SK-N-SH treated with all-trans-retinoic acid at 6 μM for 48 hours (cell line): Measurements from ENCODE around the gene PDPR.
"Not testable (repeated sequence)": the region's sequence is repeated elsewhere in the genome, so short reads cannot be mapped to it uniquely, and the experiment has no call there.

ENCODE experiments used
- ATAC-seq: fragments of 200-7000 bp; cut with Tn5 transposase; 3 replicates; pipeline ENCODE4 v1.9.1; 2020; ENCODE audit warnings: mild to moderate bottlenecking, moderate library complexity
- ZFP3 ChIP-seq: fragments of 250-450 bp; sonication (Bioruptor Pico); IDR thresholded peaks from 2 replicates; pipeline ENCODE4 v1.5.0; 2020; ENCODE audit warnings: mild to moderate bottlenecking, moderate library complexity

PDPR gene

DNA sequence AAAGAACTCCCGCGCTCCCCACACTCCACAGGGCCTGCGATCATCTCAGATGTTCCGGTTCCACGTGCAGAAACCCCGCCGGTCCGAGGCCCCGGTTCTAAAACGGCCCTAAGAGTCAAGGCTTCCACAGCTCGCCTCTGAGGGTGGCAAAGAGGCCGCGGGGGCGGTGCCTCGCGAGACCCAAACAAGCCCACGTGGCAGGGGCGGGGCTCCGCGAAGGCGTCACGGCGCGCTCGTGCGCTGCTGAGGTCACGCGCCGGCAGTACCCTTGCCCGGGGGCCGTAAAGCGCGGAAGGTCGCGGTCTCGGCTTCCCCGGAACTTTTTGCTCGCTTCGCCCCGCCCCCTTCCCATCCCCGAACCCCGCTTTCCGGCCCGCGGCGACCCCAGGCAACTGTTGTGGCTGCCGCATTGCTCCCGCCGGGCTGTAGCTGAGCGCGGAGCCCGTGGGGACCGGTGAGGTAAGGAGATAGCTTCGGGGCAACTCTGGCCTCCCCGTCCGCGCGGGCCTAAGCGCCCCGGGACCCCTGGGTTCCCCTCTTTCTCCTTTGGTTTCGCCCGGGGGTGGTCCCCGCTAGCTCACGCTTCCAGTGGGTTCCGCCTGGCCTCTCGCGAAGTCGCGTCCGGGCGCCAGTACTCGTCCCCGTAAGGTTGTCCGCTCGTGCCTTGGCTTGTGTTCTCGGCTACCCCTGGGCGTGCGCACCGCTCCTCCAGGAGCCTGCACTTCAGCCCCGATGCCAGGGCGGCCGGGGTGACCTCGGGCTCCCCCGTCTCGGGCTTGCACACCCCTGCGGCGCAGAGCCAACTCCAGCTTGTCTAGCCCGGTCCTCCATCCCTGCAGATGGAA, at the start of gene PDPR:
TSS of gene PDPR (plus strand) at position 351 of the 845 bp plus-strand sequence. CDS start 6,161 bp downstream, outside the sequence.
- ATAC-seq, result peak; percentile 96

DNA sequence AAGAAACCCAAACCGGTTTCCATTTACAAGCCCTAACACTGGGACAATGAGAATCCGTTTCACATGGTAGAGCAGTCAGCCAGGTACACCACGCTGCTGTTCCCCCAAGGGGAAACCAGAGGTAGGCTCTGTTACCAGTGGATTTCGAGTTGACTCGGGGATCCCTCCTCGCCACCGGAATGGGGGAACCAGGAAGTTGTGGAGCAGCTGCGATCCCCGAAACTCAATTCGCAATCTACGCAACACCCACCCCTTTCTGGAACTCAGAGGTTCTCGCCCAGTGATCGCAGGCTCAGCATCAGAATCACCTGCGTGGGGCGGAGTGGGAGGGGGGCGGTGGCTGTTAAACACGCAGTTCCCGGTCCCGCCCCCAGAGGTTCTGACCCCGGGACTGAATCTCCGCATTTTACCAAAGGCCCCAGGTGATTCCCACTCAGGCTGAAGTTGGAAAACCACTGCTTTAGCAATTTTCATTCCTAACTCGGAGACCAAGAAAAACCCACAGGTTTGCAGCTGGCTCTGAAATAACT, 49.2 kb upstream of the PDPR start:
- ATAC-seq, result peak; percentile 15

- ATAC-seq, result peak; percentile 66
These were observed 48.8 kb upstream of the PDPR start for GRCh38 chr16:70065376-70065745.

GRCh38 chr16:70065746-70066658, 48.1 kb upstream of the PDPR start:
- ATAC-seq, result peak; percentile 93
- TF ChIP-seq ZFP3 (CRISPR knock-in tag), result peak; percentile 19; the same call in 1 of the 2 replicates

- not testable (repeated sequence) for ATAC-seq
These were observed 47.4 kb upstream of the PDPR start for GRCh38 chr16:70066751-70067150.

DNA sequence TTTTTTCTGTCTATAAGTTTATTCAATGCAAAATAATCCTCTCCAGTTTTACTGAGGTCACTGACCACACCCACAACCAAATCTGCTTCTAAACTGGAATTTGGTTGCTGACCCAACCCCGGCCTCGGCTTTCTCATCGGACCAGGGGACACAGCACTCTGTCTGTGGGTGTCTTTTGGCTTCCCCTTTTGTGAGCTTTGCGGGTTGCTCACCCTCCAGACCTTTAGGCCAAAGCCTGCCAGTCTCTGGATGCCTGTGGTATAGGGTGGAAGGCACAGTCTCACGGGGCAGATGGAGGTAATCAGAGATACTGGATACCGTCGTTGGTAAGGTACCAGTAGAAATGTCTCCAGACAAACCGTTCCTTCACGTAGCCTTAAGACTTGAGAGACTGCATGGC, 35.1 kb upstream of the PDPR start:
- not testable (repeated sequence) for ATAC-seq

GRCh38 chr16:70081219-70081618, 32.9 kb upstream of the PDPR start:
- not testable (repeated sequence) for ATAC-seq

DNA sequence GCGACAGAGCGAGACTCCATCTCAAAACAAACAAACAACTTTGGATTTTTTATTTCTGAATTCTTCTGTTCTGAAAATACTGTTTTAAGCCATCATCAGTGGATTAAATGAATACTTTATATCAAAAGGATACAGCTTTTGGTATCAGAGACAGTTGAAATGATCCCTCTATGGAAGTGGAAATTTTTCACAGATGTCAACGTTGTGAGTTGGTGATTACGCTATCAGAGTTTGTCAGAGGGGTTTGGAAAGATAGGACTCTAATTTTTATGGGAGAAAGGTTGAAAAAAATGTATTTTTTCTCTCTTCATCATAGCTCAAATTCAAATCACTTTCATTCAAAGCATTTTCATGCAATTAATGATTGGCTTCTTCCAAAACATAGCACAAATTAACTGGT, 30.2 kb upstream of the PDPR start:
- ATAC-seq, result not testable (repeated sequence)

DNA sequence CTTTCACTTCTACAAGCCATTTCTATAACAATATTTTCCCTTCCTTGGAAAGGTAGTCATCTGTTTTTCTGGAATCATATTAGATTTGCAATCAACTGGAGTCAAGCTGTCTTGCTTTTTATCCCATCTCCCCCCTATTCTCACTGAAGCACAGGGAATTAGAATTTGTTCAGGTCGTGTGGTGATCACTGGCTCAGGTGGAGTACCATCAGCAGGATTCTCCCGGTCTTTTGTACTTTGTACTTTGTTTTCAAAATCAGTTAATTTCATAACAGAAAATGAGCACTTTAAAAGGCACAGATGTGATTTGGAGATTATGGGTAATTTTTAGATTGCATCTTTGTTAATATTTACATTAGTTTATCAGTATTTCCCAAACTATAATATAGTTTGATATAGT, 26.0 kb upstream of the PDPR start:
- not testable (repeated sequence) for ATAC-seq

- not testable (repeated sequence) for ATAC-seq
These were observed 25.3 kb upstream of the PDPR start for GRCh38 chr16:70088877-70089276.

DNA sequence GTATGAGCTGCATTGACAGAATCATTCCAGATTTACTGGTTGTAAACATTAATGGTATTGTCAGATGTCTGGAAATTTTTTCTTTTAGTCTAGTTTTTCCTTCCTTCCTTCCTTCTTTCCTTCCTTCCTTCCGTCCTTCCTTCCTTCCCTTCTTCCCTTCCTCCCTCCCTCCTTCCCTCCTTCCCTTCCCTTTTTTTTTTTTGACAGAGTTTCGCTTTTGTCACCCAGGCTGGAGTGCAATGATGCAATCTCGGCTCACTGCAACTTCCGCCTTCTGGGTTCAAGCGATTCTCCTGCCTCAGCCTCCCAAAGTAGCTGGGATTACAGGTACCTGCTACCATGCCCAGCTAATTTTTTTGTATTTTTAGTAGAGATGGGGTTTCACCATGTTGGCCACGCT, 24.8 kb upstream of the PDPR start:
- not testable (repeated sequence) for ATAC-seq

GRCh38 chr16:70091104-70091503, 23.0 kb upstream of the PDPR start:
- not testable (repeated sequence) for ATAC-seq

GRCh38 chr16:70094096-70094495, 20.0 kb upstream of the PDPR start:
- not testable (repeated sequence) for ATAC-seq

DNA sequence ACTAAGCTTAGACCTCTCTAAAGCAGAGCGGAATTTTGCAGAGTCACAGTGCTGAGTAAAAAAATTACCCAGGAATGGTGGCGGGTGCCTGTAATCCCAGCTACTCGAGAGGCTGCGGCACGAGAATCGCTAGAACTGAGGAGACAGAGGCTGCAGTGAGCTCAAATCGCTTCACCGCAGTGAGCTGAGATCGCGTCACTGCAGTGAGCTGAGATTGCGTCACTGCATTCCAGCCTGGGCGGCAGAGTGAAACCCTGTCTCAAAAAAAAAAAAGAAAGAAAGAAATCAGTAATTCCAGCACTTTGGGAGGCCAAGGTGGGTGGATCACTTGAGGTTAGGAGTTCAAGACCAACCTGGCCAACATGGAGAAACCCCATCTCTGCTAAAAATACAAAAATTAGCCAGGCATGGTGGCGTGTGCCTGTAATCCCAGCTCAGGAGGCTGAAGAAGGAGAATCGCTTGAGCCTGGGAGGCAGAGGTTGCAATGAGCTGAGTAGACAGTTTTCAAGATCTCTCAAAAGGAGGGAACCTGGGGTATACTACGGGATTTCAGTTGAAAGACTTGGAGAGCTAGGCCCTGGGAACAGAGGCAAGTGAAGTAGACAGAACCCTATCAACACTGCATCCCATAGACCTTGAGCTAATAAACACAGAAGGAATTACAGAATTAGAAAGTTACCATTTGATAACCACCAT, 4.4 kb upstream of the PDPR start:
- not testable (repeated sequence) for ATAC-seq

GRCh38 chr16:70112162-70112561, 2.0 kb upstream of the PDPR start:
- ATAC-seq, result not testable (repeated sequence)

DNA sequence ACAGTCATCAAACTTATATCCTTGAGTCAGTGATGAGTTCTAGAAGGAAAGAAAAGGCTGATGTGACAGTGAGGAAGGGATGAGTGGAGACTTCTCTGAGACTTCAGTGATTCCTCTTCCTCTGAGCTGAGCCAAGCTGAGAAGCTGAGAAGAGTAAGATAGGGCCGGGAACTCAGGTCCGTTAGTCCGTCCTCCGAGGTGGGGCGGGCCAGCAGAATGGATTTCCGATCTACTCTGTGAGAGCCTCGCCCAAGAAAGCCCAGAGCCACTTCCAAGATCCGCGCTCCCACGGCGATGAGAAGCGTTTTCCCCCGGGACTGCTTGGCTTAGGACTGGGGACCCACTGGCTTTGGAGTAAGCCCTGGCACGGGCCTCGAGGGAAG, 542 bp upstream of the PDPR start:
- ATAC-seq, result peak; percentile 58

DNA sequence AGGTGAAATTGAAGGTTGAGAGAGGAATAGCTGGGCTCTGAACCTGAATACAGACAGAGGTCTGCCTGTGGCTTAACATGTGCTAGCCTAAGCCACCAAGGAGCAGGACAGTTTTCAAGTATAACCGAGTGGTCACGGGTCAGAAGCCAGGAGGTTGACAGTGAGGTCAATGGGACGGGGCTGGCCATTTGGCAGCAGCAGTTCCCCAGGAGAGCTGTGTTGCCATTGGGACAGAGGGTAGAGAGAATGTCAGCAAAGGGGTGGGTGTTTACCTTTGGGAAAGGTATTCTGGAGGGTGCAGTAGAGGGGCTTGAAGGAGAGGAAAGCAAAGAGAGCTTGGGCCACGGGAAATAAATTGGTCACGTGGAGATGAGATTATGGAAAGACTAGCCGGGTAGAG, 4.2 kb downstream of the PDPR start:
- not testable (repeated sequence) for ATAC-seq

GRCh38 chr16:70118776-70119175, 4.6 kb downstream of the PDPR start:
- ATAC-seq, result not testable (repeated sequence)

GRCh38 chr16:70120398-70120797, 6.3 kb downstream of the PDPR start:
- ATAC-seq, result not testable (repeated sequence)

DNA sequence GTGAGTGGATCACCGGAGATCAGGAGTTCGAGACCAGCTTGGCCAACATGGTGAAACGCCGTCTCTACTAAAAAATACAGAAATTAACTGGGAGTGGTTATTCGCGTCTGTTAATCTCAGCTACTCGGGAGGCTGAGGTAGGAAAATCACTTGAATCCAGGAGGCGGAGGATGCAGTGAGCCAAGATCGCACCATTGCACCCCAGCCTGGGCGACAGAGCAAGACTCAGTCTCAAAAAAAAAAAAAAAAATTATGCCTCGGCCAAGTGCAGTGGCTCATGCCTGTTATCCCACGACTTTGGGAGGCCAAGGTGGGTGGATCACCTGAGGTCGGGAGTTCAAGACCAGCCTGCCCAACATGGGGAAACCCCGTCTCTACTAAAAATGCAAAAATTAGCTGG, 9.7 kb downstream of the PDPR start:
- not testable (repeated sequence) for ATAC-seq

- not testable (repeated sequence) for ATAC-seq
These were observed 12.1 kb downstream of the PDPR start for GRCh38 chr16:70126226-70126625.

DNA sequence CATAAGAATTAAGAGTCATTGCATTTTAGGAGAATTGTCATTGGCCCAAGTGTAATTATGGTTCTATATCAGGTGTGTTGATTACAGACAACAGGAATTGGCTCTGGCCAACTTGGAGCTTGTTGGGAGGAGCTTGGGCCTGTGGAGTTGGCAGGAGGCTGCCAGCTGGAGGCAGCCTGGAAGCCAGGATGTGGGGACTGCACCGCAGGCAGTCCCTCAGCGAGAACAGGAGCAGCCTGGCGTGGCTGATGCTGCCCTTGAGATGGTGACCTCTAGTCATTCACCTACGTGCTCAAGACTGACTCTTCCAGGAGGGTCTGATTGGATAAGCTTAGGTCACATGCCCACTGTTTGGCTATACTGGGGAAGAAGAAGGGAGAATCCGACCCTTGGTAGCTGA, 13.6 kb downstream of the PDPR start:
- not testable (repeated sequence) for ATAC-seq
